ENCODE measurements around the gene TMEM59.

GRCh38 chr1:54016343-54017282, 36.4 kb downstream of the TMEM59 start:
- no peak for TF ChIP-seq CTCF (IDR thresholded peaks at IDR 0.05)
- no peak for TF ChIP-seq REST (IDR thresholded peaks at IDR 0.05; ENCODE audit: insufficient read depth in 1 of 2, low read depth in 2 of 2, low read length in 1 of 2)
- TF ChIP-seq SIN3A (IDR thresholded peaks at IDR 0.05; ENCODE audit: borderline replicate concordance, insufficient read depth, low read depth, low read length): no peak

Data from Panc1 (cell line).